HG02610 (cell line): Measurements from ENCODE around the gene GPR34.
A peak's percentile ranks its signal among the peaks of the same experiment; 100 is the strongest.

Experiments
- ATAC-seq: cut with Tn5 transposase; IDR thresholded peaks from one replicate; pipeline ENCODE4 v1.9.1; 2021; ENCODE audit warnings: mild to moderate bottlenecking, moderate library complexity; ENCODE audit not compliant: unreplicated experiment

GPR34 gene

DNA sequence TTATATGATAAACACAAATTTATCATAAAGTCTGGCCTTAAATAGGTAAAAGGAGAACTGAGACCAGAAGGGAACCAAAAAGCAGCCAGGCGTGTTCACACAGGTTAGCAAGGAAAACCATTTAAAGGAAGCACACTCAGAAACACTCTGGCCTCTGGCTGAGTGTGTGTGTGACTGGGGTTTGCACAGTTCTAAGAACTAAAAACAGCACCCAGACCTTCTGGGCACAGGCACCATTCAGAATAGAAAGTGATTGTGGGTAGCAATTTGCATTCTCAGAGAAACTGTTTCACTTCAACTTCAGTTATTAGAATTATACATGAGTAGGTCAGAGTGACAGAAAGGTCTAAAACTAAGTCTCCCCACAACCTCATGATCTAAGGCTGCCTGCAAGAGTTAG is 45.2 kb downstream of the GPR34 start:
- peak; percentile 98 for ATAC-seq

DNA sequence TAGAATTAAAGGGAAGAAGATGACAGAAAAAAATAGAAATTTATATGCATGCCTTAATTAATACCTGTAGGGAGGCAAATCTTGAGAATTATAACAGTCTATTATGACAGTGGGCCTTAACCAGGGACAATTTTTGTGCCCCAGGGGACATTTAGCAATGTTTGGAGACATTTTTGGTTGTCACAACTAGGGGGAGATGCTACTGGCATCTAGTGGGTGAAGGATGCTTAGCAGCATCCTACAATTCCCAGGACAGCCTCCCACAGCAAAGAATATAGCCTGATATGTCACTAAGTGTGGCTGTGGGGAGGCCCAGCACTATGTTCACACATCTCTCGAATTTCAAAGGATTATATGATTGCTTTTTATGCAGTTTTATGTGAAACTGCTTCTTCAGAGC is 45.8 kb downstream of the GPR34 start:
- no peak for ATAC-seq

DNA sequence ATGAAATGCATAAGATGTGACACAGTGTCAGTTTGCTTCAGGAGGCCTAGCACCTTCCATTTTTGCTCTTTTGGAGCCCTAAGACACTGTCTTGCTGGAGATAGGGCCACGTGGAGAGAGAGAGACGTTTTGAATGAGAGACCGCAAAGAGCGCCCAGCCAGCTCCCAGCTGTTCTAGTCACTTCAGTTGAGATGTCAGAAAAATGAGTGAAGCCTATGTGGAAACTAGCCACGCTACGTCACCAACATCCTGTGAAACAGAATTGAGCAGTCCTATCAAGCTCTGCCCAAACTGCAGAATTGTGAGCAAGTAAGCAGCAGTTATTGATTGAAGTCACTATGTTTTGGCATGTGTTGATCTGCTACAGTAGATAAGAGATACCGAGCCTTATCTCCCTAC is 48.3 kb downstream of the GPR34 start:
- ATAC-seq = no peak

DNA sequence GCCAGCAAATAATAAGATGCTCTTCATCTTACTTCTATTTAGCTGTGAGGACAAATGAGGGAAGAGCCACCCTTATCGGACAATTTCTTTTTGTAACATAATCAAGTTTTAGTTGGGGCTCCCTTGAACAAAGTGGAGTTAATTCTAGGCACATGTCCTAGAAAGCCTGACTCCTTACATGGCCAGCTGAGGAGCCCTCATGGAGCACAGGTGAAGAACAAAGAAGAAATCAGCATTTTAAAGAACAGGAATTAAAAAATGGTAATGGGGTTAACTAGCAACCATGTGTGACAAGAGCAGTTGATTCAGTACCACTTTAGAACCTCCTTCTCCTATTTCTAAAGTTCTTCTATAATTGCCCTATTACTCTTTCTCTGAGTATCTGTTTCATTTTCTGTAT is 51.1 kb downstream of the GPR34 start:
- ATAC-seq = no peak
